SJCRH30 (cell line): ENCODE results near the gene SEC24A. TPM values are rescaled to one million over a fixed set of nuclear protein-coding genes. Genes with fewer than 3 reads are reported as not detected.
"Not testable (repeated sequence)": the region's sequence is repeated elsewhere in the genome, so short reads cannot be mapped to it uniquely, and the experiment has no call there.

Experiments used
- DNase-seq, 2 experiments: peaks; one replicate each; pipeline ENCODE4 v3.0.0-alpha.2; 2015 to 2020
- H3K27ac ChIP-seq: fragments of 250-450 bp; sonication (Bioruptor Pico); 2 replicates; pipeline ENCODE4 v1.5.1; 2020; ENCODE audit warnings: mild to moderate bottlenecking, moderate library complexity
- H3K27me3 ChIP-seq: fragments of 250-450 bp; sonication (Bioruptor Pico); 2 replicates; pipeline ENCODE4 v1.5.1; 2020; ENCODE audit warnings: mild to moderate bottlenecking, moderate library complexity
- H3K36me3 ChIP-seq: fragments of 250-450 bp; sonication (Bioruptor Pico); 2 replicates; pipeline ENCODE4 v1.5.1; 2020; ENCODE audit warnings: mild to moderate bottlenecking, moderate library complexity
- H3K4me1 ChIP-seq: fragments of 250-450 bp; sonication (Bioruptor Pico); 2 replicates; pipeline ENCODE4 v1.5.1; 2020; ENCODE audit warnings: mild to moderate bottlenecking, moderate library complexity
- H3K4me3 ChIP-seq: fragments of 250-450 bp; sonication (Bioruptor Pico); 2 replicates; pipeline ENCODE4 v1.5.1; 2020; ENCODE audit warnings: mild to moderate bottlenecking, moderate library complexity
- H3K9me3 ChIP-seq: fragments of 250-450 bp; sonication (Bioruptor Pico); replicated peaks from 2 replicates; pipeline ENCODE4 v1.5.1; 2020; ENCODE audit warnings: mild to moderate bottlenecking, moderate library complexity
- total RNA-seq: library from RNA; depleted of rRNA; stranded (reverse); fragments of >200 nt; shearing (Covaris generic); gene quantifications from 2 replicates; pipeline ENCODE4 v1.2.3, GENCODE V29; 2014

Gene SEC24A
- total RNA-seq, 1 experiment from 2014 or later = 22.5 TPM

DNA sequence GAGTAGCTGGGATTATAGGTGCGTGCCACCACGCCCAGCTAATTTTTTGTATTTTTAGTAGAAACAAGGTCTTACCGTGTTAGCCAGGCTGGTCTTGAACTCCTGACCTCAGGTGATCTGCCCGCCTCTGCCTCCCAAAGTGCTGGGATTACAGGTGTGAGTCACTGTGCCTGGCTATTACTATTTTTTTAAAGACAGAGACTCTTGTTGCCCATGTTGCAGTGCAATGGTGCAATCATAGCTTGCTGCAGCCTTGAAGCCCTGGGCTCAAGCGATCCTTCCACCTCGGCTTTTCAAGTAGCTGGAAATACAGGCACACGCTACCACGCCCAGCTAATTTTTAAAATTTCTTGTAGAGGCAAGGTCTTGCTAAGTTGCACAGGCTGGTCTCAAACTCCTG, 41.6 kb downstream of the SEC24A start:
- H3K4me1 ChIP-seq, H3K4me3 ChIP-seq, DNase-seq, H3K9me3 ChIP-seq, H3K27ac ChIP-seq, H3K27me3 ChIP-seq: not testable (repeated sequence)
- H3K36me3 ChIP-seq = peaks cover 28% of the 10 kb centered on the region

DNA sequence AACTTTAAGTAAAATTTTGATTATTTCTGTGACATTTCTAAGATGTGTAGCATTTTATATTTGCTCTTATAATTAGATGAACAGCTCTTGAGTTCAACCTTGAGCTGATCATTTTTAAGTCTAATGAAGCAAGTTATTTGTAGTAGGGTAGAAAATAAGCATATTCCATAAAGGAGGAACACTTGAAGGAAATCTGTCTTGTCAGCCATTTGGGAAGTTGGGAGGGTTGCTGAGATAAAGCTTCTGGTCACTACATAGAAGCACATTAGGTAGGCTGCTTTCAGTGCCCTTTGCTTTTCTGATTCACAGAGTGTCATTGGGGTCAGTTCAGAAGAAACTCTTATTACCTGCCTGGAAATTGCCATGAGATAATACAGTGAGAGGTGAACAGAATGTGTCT, 44.1 kb downstream of the SEC24A start:
- Histone ChIP-seq H3K4me1 (no peaks in the 10 kb centered on the region), H3K4me3 (no peak overlapping the region), H3K27me3 (no peaks in the 10 kb centered on the region), H3K36me3 (peaks cover 29% of the 10 kb centered on the region), H3K9me3 (no peaks in the 10 kb centered on the region), H3K27ac (no peak overlapping the region)
- no peak for DNase-seq

DNA sequence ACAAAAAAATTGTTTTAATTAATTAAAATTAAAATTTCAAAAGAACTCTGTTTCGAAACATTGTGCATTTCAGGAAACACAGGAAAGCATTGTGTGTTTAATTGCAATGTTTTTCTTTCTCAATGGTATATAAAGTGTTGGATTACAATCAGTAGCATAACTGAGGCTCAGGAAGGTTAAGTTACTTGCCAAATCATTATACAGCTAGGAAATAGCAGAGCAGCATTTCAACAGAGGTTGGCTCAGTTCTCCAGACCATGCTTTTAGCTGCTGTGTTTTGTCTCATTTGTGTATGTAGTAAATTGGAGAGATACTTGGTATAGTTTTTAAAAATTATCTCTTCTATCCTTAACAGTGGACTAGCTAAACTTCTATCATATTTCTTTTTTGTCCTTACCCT, 59.7 kb downstream of the SEC24A start:
- Histone ChIP-seq H3K27ac (no peak overlapping the region), H3K27me3 (no peaks in the 10 kb centered on the region), H3K36me3 (peaks cover 56% of the 10 kb centered on the region), H3K9me3 (no peaks in the 10 kb centered on the region), H3K4me3 (no peak overlapping the region), H3K4me1 (no peaks in the 10 kb centered on the region)
- no peak for DNase-seq

DNA sequence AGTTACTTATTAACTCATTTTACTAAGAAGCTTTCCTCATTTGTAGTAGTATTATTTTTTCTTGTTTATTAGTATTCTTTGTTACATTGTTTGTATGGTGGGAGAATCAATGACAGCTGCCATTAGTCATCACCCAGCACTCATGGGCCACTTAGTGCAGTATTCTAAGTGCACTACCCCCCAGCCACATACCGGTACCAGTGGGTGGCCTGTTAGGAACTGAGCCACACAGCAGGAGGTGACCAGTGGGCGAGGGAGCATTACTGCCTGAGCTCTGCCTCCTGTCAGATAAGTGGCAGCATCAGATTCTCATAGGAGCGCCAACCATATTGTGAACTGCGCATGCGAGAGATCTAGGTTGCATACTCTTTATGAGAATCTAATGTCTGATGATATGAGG, 65.5 kb downstream of the SEC24A start:
- Histone ChIP-seq H3K4me1 (no peaks in the 10 kb centered on the region), H3K27me3 (no peaks in the 10 kb centered on the region), H3K27ac (no peak overlapping the region), H3K9me3 (no peaks in the 10 kb centered on the region), H3K4me3 (no peak overlapping the region), H3K36me3 (peaks cover 48% of the 10 kb centered on the region)
- DNase-seq = peak; percentile 10 to 13

DNA sequence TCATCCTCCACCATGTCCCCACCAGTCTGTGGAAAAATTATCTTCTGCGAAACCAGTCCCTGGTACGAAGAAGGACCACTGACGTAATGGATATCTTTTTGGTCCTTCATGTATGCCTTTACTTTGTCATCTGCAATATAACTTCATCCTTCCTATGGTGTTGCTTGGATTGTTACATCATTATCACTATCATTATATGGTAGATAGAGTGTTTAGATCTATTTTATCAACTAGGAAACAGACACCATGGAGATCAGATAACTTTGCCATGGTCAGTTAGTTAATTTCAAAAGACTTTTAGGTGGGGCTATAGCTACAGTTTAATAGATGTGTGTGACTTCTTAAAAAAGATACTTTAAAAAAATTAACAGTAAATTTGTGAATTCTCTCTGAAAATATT, 66.0 kb downstream of the SEC24A start:
- H3K27ac ChIP-seq = no peak overlapping the region
- no peak for DNase-seq
- no peaks in the 10 kb centered on the region for H3K4me1 ChIP-seq
- no peaks in the 10 kb centered on the region for H3K27me3 ChIP-seq
- H3K36me3 ChIP-seq = peaks cover 45% of the 10 kb centered on the region
- no peaks in the 10 kb centered on the region for H3K9me3 ChIP-seq
- H3K4me3 ChIP-seq = no peak overlapping the region

DNA sequence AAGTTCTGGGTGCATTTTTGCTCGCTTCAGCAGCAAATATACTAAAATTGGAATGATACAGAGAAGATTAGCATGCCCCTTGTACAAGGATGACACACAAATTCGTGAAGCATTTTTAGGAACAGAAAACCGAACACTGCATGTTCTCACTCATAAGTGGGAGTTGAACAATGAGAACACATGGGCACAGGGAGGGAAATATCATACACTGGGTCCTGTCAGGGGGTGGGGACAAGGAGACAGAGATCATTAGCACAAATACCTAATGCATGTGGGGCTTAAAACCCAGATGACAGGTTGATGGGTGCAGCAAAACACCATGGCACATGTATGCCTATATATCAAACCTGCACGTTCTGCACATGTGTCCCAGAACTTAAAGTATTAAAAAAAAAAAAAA, 66.9 kb downstream of the SEC24A start:
- H3K27me3 ChIP-seq, H3K27ac ChIP-seq, DNase-seq, H3K4me3 ChIP-seq, H3K9me3 ChIP-seq, H3K4me1 ChIP-seq: not testable (repeated sequence)
- peaks cover 44% of the 10 kb centered on the region for H3K36me3 ChIP-seq

DNA sequence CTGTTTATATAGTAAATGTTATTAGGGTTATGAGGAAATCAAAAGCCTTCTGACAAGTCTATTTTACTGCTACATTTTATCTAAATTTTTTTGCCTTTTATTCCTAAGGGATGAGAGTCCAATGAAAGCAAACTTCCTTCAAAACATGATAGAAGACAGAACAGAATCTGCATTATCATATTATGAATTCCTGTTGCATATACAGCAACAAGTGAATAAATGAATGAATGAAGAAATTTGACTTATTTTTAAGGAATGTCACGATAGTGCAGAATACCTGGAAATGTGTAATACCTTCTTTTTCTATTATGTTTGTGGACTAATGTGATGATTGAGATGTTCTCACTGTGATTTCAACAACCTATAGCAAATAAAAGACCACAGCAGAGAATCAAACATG, 76.3 kb downstream of the SEC24A start:
- Histone ChIP-seq H3K9me3 (no peaks in the 10 kb centered on the region), H3K4me3 (no peak overlapping the region), H3K27ac (no peak overlapping the region), H3K4me1 (no peaks in the 10 kb centered on the region), H3K36me3 (peaks cover 28% of the 10 kb centered on the region), H3K27me3 (no peaks in the 10 kb centered on the region)
- no peak for DNase-seq

DNA sequence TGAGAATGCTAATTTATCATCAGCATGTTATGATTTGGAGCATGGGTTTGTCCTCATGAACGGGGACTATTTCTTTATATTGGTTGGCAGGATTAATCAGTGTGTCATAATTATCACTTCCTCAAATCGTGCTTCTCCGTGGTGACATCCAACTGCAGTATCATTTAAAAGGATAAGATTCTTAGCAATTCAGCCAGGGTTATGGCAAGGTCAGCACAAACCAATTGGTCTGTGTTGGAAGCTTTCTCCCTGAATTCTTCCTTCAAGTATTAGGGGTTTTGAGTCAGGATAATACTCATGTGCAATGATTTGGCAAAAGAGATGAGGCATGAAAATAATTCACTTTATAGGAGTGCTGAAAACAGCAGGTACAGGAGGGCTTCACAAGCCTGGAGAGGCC, 84.2 kb downstream of the SEC24A start:
- Histone ChIP-seq H3K36me3 (no peaks in the 10 kb centered on the region), H3K4me3 (no peak overlapping the region), H3K9me3 (no peaks in the 10 kb centered on the region), H3K27ac (no peak overlapping the region), H3K4me1 (no peaks in the 10 kb centered on the region), H3K27me3 (no peaks in the 10 kb centered on the region)
- DNase-seq = no peak

DNA sequence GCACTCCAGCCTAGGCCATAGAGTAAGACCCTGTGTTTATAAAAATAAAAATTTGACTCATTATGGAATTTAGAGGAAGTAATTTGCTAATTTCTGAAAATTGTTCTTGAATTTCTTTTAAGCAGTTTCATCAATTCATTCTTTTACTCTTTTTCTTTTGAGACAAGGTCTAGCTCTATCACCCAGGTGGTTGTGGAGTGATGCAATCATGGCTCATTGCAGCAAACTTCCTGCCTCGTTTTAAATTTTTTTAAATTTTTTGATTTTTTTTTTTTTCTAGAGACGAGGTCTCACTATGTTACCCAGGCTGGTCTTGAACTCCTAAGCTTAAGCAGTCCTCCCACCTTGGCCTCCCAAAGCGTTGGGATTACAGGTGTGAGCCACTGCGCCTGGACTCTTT, 86.7 kb downstream of the SEC24A start:
- Histone ChIP-seq H3K27ac (no peak overlapping the region), H3K4me1 (no peaks in the 10 kb centered on the region), H3K27me3 (no peaks in the 10 kb centered on the region), H3K9me3 (no peaks in the 10 kb centered on the region), H3K36me3 (no peaks in the 10 kb centered on the region), H3K4me3 (no peak overlapping the region)
- no peak for DNase-seq

DNA sequence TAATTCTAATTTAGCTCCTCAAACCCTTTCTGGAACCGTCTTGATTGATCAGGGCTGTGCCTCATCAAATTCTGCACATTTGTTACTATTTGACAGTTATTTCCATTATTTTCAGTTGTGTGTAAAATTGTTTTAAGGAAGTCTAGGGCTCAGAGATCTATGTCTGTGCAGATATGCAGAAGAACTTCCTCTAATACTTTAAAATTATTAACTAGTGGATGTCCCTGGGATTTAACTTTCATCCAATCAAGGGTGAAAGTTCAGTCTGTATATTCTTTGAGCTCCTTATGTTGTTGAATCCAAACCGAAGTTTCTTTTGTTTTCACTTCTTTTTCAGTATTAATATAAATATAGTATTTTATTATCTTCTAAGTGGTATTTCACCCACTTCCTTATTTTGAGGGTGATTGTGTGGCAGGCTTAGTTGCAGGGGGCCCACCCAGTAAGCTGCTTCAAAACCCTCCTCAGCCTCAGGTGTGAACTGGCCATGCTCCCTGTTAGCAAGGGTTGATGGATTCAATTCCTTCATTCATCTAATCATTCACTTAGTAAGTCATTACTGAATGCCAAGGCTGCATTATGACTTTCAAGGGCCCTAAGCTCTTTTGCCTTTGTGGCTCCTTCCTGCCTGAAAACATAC, 87.7 kb downstream of the SEC24A start:
- no peak overlapping the region for H3K4me3 ChIP-seq
- H3K27me3 ChIP-seq = no peaks in the 10 kb centered on the region
- no peak for DNase-seq
- no peaks in the 10 kb centered on the region for H3K4me1 ChIP-seq
- no peaks in the 10 kb centered on the region for H3K9me3 ChIP-seq
- H3K36me3 ChIP-seq = peaks cover 2% of the 10 kb centered on the region; the same call in 1 of the 2 replicates
- H3K27ac ChIP-seq = no peak overlapping the region

DNA sequence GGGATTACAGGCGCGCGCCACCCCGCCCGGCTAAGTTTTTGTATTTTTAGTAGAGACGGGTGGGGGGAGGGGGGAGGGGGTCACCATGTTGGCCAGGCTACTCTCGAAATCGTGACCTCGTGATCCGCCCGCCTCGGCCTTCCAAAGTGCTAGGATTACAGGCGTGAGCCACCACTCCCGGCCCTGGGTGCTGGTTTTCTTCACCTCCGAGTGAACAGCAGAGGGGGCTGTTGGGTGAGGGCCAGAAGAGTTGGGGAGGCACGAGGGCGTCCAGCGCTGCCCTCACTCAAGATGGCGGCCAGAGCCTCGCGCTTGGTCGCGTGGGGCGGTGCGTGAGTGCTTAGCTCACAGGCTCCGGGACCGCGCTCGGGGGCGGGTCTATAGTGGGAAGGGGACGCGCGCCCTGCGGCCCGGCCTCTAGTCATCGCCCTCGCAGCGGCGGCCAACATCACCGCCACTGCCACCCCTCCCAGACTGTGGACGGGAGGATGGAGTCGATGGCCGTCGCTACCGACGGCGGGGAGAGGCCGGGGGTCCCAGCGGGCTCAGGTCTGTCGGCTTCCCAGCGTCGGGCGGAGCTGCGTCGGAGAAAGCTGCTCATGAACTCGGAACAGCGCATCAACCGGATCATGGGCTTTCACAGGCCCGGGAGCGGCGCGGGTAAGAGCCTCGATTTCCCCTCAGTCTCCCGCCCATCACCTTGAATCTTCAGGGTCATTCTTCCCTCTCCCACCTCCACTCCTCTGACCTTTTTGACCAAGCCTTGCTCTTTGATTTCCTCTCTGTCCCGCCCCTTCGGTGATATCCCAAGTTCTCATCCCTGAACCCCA, 89.8 kb downstream of the SEC24A start, which contains the start of gene CAMLG:
Gene CAMLG, plus strand, starts transcription at position 416 of the 830 bp plus-strand sequence. Its CDS starts 73 bp downstream, at position 489.
- peak; percentile 98 to 99 for DNase-seq
- H3K27me3 ChIP-seq = no peaks in the 10 kb centered on the region
- peaks cover 8% of the 10 kb centered on the region for H3K36me3 ChIP-seq
- peak within 1 kb of the TSS; percentile 73 for H3K4me3 ChIP-seq
- H3K9me3 ChIP-seq = no peaks in the 10 kb centered on the region
- H3K27ac ChIP-seq = peak within 1 kb of the TSS; percentile 48
- H3K4me1 ChIP-seq = no peaks in the 10 kb centered on the region

DNA sequence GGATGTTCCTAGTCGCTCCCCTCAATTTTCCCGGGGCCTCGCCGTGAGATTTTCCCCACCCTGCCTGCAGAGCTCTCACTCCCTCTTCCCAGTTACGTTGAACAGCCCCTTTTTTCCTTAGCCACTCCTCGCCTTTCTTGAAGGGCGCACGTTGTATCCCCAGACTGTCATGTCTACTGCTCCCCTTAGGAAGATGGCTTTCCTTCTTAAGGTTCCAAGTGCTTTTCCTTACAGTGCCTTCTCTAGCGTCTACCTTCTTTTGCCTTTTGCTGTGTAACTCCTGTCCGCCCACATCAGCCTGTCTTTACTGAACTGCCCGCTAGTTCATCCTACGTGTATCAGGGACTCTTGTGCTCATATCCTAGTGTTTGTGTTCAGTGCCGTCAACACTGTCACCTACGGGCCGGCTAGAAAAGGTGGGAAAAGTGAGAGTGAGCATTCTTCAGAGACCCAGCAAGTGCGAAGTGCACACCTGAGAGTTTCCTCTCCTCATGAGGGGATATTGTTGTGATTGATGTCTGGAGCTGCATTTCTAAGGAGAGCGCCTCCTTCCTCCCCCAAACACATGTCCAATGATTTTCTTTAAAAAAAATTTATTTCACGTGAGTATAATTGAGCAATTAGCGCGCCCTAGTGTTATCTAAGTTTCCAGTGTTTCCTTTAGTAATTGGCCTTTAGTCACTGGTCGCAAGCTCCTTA, 90.5 kb downstream of the SEC24A start:
- no peaks in the 10 kb centered on the region for H3K27me3 ChIP-seq
- H3K4me3 ChIP-seq = peak overlapping the region; percentile 73
- H3K36me3 ChIP-seq = peaks cover 12% of the 10 kb centered on the region
- DNase-seq = peak; percentile 27 to 52
- no peaks in the 10 kb centered on the region for H3K9me3 ChIP-seq
- H3K27ac ChIP-seq = peak overlapping the region; percentile 48
- H3K4me1 ChIP-seq = no peaks in the 10 kb centered on the region

DNA sequence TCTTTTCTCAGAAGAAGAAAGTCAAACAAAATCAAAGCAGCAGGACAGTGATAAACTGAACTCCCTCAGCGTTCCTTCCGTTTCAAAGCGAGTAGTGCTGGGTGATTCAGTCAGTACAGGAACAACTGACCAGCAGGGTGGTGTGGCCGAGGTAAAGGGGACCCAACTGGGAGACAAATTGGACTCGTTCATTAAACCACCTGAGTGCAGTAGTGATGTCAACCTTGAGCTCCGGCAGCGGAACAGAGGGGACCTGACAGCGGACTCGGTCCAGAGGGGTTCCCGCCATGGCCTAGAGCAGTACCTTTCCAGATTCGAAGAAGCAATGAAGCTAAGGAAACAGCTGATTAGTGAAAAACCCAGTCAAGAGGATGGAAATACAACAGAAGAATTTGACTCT, 92.5 kb downstream of the SEC24A start:
- H3K36me3 ChIP-seq = peaks cover 12% of the 10 kb centered on the region
- no peak overlapping the region for H3K4me3 ChIP-seq
- H3K27ac ChIP-seq = no peak overlapping the region
- no peaks in the 10 kb centered on the region for H3K27me3 ChIP-seq
- no peaks in the 10 kb centered on the region for H3K9me3 ChIP-seq
- no peaks in the 10 kb centered on the region for H3K4me1 ChIP-seq
- no peak for DNase-seq

DNA sequence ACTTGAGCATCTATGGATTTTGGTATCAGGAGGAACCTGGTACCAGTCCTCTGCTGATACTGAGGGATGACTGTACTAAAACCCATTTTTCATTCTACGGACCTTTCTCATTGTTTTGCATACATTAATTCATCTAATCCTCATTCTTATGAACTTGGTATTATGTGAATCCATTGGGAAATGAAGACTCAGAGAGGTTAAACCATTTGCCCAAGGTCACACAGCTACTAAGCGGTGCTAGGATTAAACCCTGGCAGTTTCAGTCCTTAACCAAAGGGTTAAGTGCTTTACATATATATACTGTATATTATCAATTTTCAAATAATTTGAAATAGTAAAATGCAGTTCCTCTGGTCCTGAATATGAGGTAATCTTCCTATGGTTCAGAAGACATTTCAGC, 93.5 kb downstream of the SEC24A start:
- no peak for DNase-seq
- Histone ChIP-seq H3K9me3 (no peaks in the 10 kb centered on the region), H3K36me3 (peaks cover 12% of the 10 kb centered on the region), H3K4me1 (no peaks in the 10 kb centered on the region), H3K27me3 (no peaks in the 10 kb centered on the region), H3K27ac (no peak overlapping the region), H3K4me3 (no peak overlapping the region)

DNA sequence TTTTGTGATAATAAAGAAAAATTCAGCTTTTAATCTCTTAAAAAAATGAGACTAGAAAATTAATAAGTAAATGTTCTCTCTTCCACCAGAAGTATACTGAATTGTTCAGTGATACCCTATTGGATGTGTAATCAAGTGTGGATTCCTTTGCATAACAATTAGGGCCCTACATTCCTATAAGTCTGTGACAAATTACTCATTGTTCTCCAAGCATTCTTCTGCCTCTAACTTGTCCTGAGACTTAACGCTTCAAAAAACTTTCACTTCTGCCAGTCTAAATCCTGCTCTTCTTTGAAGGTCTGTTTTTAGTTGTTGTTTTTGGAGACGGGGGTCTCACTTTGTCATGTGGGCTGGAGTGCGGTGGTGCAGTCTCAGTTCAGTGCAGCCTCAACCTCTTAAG, 100.8 kb downstream of the SEC24A start:
- Histone ChIP-seq H3K27me3 (no peaks in the 10 kb centered on the region), H3K4me1 (no peaks in the 10 kb centered on the region), H3K36me3 (peaks cover 3% of the 10 kb centered on the region; the same call in 1 of the 2 replicates), H3K27ac (no peak overlapping the region), H3K4me3 (no peak overlapping the region), H3K9me3 (no peaks in the 10 kb centered on the region)
- DNase-seq = no peak
